GM15510 (cell line): Measurements from ENCODE around the gene COQ7.

Experiments used
- POLR2A ChIP-seq: IDR thresholded peaks from 3 replicates; pipeline ENCODE4 v1.6.1; 2011; ENCODE audit warnings: borderline replicate concordance; ENCODE audit not compliant: insufficient read length; ENCODE audit errors: extremely low read depth

COQ7 gene

GRCh38 chr16:19094542-19095365 lies 27.3 kb downstream of the COQ7 start:
- TF ChIP-seq POLR2A: no peak

- no peak for TF ChIP-seq POLR2A
These were observed 28.2 kb downstream of the COQ7 start for GRCh38 chr16:19095654-19096053.

GRCh38 chr16:19098173-19098572 lies 30.8 kb downstream of the COQ7 start:
- TF ChIP-seq POLR2A: no peak

- TF ChIP-seq POLR2A: no peak
These were observed 34.9 kb downstream of the COQ7 start for GRCh38 chr16:19102187-19102872.

DNA sequence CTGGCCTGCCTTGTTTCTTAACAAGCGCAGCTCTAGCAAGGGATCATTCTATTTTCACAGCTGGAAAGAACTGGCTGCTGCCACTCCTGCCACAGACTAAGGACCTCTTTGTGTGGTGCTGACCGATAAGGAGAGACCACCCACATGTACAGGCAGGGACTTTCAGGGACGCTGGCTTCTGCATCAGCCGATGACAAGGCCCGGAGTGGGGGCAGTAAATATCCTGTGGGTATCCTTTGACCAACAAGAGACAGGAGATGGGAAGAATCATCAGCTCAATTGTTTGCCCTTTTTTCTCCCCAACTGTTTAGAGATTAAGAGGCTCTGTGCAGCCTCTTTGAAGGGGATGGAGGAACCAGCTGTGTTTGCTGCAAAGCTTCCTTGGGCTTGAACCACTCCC lies 37.2 kb downstream of the COQ7 start:
- no peak for TF ChIP-seq POLR2A

- TF ChIP-seq POLR2A: no peak
These were observed 37.7 kb downstream of the COQ7 start for GRCh38 chr16:19105131-19105530.

DNA sequence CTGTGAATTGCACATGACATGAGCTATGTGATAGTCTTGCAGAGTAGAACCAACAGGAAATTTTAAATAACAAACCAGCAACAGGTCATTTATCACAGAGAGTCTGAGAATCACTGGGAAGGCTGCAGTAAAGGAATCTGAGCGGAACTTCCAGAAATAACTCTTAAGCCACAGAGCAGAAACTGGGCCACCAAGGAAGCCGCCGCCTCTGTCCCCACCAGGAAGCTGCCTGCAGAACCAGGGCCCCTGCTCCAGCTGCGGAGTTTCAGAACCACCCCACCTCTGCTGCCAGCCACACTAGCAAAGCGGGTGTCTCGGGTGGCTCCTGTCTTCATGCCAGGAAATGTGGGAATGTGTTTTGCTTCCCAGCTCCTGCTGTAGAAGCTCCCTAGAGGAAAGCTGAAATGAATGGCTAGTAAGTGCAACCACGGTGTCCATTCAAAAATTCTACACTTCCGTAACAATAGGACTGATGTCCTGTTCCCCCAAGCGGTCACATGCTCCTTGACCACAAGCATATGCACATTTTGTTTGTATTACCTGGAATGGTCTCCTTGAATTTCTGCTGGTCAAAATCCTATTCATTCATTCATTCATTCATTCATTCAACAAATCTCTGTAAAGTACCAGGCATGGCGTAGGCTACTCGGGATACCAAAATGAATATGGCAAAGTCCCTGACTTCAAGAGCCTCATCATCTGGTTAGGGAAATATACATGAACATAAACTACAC lies 38.6 kb downstream of the COQ7 start:
- no peak for TF ChIP-seq POLR2A

GRCh38 chr16:19106625-19107020 lies 39.2 kb downstream of the COQ7 start:
- TF ChIP-seq POLR2A: no peak

GRCh38 chr16:19108409-19109287 lies 41.2 kb downstream of the COQ7 start:
- TF ChIP-seq POLR2A: no peak

GRCh38 chr16:19109288-19109664 lies 41.9 kb downstream of the COQ7 start:
- TF ChIP-seq POLR2A: no peak

GRCh38 chr16:19110537-19111360 lies 43.3 kb downstream of the COQ7 start:
- no peak for TF ChIP-seq POLR2A

DNA sequence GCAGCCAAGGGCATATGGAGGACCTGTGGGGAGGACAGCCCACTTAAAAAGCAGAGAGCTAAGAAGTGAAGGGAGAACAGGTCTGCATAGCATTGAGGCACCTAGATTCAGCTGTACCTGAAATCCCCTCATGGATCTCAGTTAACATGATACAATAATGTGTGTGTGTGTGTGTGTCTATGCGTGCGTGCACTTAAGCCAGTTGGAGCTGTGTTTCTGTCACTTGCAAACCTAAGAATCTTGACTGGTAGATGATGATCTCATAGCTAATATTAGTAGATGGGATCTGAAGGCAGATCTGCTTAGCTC lies 44.6 kb downstream of the COQ7 start:
- TF ChIP-seq POLR2A: no peak

DNA sequence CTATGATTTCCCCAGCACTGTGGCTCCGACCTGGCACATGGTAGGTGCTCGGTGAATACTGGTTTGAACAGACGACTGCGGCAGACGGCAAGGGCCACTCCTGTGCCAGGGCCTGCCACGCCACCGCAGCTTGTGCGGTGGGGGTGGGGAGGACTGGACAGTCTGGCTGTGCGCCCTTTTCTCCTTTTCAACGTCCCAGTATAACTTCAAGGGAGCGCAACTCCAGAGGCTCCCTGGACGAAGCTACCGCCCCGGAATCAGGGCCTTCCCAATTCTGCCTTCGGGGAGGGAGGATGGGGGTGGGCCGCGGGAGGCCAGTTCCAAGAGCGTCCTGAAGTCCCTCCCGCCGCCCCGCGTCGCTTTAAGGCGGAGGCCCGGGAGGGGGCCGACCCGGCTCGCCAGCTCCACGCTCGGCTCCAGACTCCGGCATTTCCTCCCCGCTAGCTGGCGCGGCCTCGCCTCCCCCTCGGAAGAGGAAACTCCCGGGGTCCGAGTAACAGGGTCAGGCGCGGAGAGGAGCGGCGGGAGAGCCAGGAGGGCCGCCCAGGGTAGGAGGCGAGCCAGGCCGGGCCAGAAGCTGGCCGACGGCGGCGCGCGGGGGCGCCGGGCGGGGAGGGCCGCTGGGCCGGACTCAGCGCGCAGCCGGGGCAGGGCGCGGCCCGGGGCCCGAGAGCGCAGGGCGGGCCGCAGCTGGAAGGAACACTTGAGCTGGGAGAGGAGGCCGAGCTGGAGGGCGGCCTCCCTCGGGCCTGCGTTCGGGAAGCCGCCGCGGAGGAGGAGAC lies 46.4 kb downstream of the COQ7 start, which contains the start of gene ITPRIPL2:
Gene ITPRIPL2 (plus strand): TSS at position 388 of the 782 bp plus-strand sequence. CDS start 498 bp downstream, outside the sequence.
- TF ChIP-seq POLR2A: peak; percentile 50
